Activated naive CD4-positive, alpha-beta T cell treated with anti-CD3 and anti-CD28 coated beads for 36 hours (primary cell): ENCODE measurements around the gene RBFOX1. TPM values are rescaled to one million over a fixed set of nuclear protein-coding genes. Genes with fewer than 3 reads are reported as not detected.

Experiments used
- CTCF ChIA-PET: fragments of 350-600 bp; sonication (Branson Sonifier 250); formaldehyde crosslinking; loops from one replicate; lab custom pipeline; 2021; ENCODE audit warnings: antibody characterized with exemption; lab: Charles Lee
- DNase-seq: peaks from one replicate; pipeline ENCODE4 v3.0.0-alpha.2; 2020
- H3K27ac Mint-ChIP-seq: one replicate; pipeline ENCODE4 v1.8.0; 2021; ENCODE audit warnings: mild to moderate bottlenecking, mixed read lengths
- H3K27me3 Mint-ChIP-seq: one replicate; pipeline ENCODE4 v1.8.0; 2021; ENCODE audit warnings: low read depth, mixed read lengths
- H3K36me3 Mint-ChIP-seq: one replicate; pipeline ENCODE4 v1.8.0; 2021; ENCODE audit warnings: low read depth, mixed read lengths
- H3K4me1 Mint-ChIP-seq: one replicate; pipeline ENCODE4 v1.8.0; 2021; ENCODE audit warnings: low read depth, mixed read lengths
- H3K4me3 Mint-ChIP-seq: one replicate; pipeline ENCODE4 v1.8.0; 2021; ENCODE audit warnings: mild to moderate bottlenecking, moderate library complexity, mixed read lengths
- H3K9me3 Mint-ChIP-seq: one replicate; pipeline ENCODE4 v1.8.0; 2021; ENCODE audit warnings: mixed read lengths
- intact Hi-C: fragments of 100-400 bp; cut with micrococcal nuclease; formaldehyde crosslinking; loops from one replicate; pipeline ENCODE4 v1.15.1; 2023
- total RNA-seq, 2 experiments: library from RNA; stranded (reverse); gene quantifications; one replicate each; pipeline ENCODE4 v1.2.3, GENCODE V29; 2021

RBFOX1 gene
- total RNA-seq, 2 experiments from 2014 or later: not detected

DNA sequence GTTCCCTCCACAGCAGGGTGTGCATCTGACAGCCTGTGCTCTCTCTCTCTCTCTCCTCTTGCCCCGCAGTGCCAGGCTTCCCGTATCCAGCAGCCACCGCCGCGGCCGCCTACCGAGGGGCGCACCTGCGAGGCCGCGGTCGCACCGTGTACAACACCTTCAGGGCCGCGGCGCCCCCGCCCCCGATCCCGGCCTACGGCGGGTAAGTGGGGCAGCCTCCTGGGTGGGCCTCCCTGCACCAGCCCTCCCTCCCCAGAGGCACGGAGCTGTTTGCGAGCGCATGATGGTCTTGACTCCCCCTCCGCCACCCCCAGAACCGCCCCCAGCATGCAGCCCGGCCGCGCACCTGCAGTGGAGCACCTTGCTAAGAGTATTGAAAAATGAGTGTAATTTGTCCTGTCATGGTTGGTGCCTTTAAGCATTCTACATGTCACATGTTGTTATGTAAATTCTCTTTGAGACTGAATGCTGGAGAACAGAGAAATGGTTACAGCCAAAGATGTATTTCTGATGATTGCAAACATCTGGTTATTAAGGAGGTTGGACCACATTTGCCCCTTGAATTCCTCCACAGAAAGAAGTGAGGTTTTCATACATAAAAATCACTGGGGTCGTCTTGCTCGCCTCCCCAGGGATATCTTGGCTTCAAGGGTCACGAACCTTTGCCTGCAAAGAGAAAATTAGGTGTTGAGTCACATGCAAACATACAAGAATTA lies 321.3 kb downstream of the RBFOX1 start:
- no peak for DNase-seq
- peaks cover 6% of the 10 kb centered on the region for H3K9me3 Mint-ChIP-seq
- peaks cover 2% of the 10 kb centered on the region for H3K27me3 Mint-ChIP-seq
- H3K4me3 Mint-ChIP-seq: no peak overlapping the region
- H3K4me1 Mint-ChIP-seq: no peaks in the 10 kb centered on the region
- CTCF ChIA-PET: no interaction called here
- H3K27ac Mint-ChIP-seq: no peak overlapping the region
- intact Hi-C loops: no loop called here
- no peaks in the 10 kb centered on the region for H3K36me3 Mint-ChIP-seq

DNA sequence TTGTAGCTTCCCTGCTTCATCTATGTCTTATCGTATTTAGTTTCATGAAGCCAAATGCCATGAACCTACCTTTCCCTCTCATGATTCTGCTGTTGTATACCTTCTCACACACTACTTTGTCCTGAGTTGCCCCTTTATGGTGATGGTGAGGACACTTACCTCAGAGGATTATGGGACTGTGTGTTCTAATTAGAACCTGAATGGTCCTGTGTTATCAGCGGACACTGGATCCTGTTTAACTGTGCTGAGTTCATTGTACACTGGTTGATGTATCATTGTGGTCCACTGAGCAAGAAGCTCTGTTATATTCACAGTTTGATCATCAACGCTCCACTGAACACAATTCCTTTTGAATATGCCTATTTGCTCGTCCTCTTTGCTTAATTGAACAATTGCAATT lies 343.0 kb downstream of the RBFOX1 start:
- CTCF ChIA-PET: no interaction called here
- Mint-ChIP-seq H3K27me3 (no peaks in the 10 kb centered on the region), H3K4me3 (no peak overlapping the region), H3K36me3 (no peaks in the 10 kb centered on the region), H3K27ac (no peak overlapping the region), H3K4me1 (no peaks in the 10 kb centered on the region), H3K9me3 (no peaks in the 10 kb centered on the region)
- intact Hi-C loops: no loop called here
- DNase-seq: no peak

DNA sequence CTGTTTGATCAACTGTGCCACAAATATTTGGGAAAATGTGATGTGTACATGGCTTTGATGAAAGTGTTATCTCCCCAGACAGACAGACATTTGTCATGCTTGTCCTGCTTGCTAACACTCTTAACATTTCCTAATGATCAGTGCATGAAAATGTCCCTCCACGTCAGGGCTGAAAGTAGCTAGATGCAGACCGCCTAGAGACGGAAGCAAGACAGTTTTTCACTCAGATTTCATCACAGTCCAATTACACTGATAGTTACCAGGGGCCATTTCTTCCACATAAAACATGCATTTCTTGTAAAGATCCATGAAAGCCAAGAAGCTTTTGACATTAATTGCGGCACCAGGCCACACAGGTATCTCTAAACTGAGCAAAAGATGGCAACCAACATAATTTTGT lies 347.7 kb downstream of the RBFOX1 start:
- no peaks in the 10 kb centered on the region for H3K27me3 Mint-ChIP-seq
- H3K9me3 Mint-ChIP-seq: no peaks in the 10 kb centered on the region
- intact Hi-C loops: no loop called here
- no peaks in the 10 kb centered on the region for H3K4me1 Mint-ChIP-seq
- CTCF ChIA-PET: no interaction called here
- no peak for DNase-seq
- no peak overlapping the region for H3K4me3 Mint-ChIP-seq
- no peaks in the 10 kb centered on the region for H3K36me3 Mint-ChIP-seq
- H3K27ac Mint-ChIP-seq: no peak overlapping the region

DNA sequence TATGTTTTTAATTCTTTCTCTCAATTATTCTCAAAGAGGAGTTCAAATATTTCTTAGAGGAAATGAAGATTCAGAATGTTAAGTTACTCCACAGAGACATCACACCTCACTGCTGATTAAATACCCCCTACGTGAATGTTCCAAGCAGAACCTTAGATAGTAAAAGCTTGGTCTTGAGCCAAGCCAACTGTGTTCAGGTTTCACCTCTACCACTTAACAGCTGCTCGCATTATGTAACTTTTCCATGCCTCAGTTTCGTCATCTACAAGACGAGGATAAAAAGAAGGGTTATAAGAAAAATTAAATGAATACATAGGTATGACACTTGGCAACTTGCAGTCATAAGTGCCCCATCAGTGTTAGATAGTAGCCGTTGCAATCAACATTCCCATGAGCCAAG lies 356.2 kb downstream of the RBFOX1 start:
- H3K4me3 Mint-ChIP-seq: no peak overlapping the region
- no peak overlapping the region for H3K27ac Mint-ChIP-seq
- no peaks in the 10 kb centered on the region for H3K4me1 Mint-ChIP-seq
- intact Hi-C loops: no loop called here
- DNase-seq: no peak
- H3K27me3 Mint-ChIP-seq: no peaks in the 10 kb centered on the region
- H3K36me3 Mint-ChIP-seq: no peaks in the 10 kb centered on the region
- CTCF ChIA-PET: no interaction called here
- peaks cover 5% of the 10 kb centered on the region for H3K9me3 Mint-ChIP-seq

DNA sequence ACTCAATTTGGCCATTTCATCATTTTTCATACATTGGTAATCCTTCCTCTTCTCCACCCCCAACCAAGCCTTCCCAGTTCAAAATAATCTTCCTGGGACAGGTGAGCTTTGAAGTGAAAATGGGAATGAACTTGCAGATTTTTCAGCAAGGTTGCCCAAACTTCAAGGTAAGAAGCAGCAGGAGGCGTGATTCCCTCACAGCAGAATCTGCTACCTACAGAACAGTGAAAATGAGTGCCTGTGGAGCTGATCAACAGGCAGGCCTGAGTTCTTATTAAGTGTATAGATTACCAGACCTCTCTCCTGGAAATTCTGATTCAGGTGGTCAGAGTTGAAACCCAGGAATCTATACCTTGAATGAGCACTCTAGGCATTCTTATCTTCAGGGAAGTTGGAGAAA lies 356.6 kb downstream of the RBFOX1 start:
- DNase-seq: no peak
- CTCF ChIA-PET: no interaction called here
- Mint-ChIP-seq H3K9me3 (peaks cover 5% of the 10 kb centered on the region), H3K27me3 (no peaks in the 10 kb centered on the region), H3K4me1 (no peaks in the 10 kb centered on the region), H3K36me3 (no peaks in the 10 kb centered on the region), H3K4me3 (no peak overlapping the region), H3K27ac (no peak overlapping the region)
- intact Hi-C loops: no loop called here

DNA sequence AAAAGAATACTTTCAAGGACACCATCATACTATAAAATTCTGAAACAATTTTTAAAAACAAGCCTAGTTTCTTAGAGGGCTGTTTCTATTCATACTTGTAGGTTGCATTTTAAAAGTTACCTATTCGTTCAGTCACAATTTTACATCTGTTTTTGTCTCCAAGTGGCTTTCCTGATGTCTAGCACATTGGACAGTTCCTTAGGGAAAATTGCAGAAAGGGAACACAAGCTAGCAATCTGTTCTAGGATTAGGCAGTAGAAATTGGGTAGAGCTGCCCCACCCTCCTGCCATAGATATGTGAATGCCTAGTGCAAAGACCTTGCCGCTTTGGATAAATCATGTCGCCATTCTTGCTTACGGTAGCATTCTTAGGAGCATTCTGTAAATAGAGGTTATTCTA lies 358.9 kb downstream of the RBFOX1 start:
- no peaks in the 10 kb centered on the region for H3K27me3 Mint-ChIP-seq
- H3K36me3 Mint-ChIP-seq: no peaks in the 10 kb centered on the region
- peaks cover 5% of the 10 kb centered on the region for H3K9me3 Mint-ChIP-seq
- no peaks in the 10 kb centered on the region for H3K4me1 Mint-ChIP-seq
- no peak for DNase-seq
- intact Hi-C loops: no loop called here
- no peak overlapping the region for H3K27ac Mint-ChIP-seq
- CTCF ChIA-PET: no interaction called here
- no peak overlapping the region for H3K4me3 Mint-ChIP-seq

DNA sequence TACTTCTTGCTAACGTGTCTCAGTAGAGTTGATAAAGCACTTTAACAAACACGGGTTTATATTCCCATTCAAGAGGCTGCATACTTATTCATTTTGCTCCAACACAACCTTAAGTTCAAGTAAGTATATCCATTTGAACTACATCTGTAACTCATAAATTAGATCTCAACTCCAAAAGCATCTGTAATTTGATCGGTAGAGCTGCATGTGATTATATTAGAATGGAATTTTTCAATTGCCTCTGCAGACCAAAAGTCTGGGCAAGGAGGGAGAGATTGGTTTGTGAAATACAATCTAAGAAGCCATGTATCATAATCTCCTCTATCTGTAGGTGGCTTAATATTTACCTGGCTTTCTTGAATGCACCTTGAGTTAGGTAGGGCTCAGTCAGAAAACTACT lies 371.0 kb downstream of the RBFOX1 start:
- H3K4me1 Mint-ChIP-seq: no peaks in the 10 kb centered on the region
- CTCF ChIA-PET: no interaction called here
- DNase-seq: no peak
- peaks cover 14% of the 10 kb centered on the region for H3K9me3 Mint-ChIP-seq
- intact Hi-C loops: no loop called here
- H3K36me3 Mint-ChIP-seq: no peaks in the 10 kb centered on the region
- no peak overlapping the region for H3K4me3 Mint-ChIP-seq
- H3K27me3 Mint-ChIP-seq: no peaks in the 10 kb centered on the region
- H3K27ac Mint-ChIP-seq: no peak overlapping the region

DNA sequence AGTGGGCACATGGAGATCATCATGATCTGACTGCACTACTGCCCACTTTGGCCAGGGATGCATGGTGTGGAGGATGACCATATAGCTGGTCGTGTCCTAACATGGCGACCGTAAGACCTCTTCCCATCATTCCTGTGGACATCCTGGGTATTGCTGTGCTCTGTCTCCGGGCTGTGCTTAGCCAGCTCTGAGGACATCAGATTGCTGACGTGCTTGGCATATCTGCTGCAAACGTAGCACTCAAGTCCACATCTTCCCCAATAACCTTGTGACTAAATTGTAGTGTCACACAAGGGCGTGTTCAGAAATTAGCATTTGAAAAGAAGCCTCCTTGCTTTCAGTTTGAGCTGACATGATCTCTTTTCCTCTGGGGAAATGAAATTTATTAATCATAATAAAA lies 373.2 kb downstream of the RBFOX1 start:
- Mint-ChIP-seq H3K9me3 (peaks cover 17% of the 10 kb centered on the region), H3K4me1 (no peaks in the 10 kb centered on the region), H3K36me3 (no peaks in the 10 kb centered on the region), H3K27ac (no peak overlapping the region), H3K27me3 (no peaks in the 10 kb centered on the region), H3K4me3 (no peak overlapping the region)
- no peak for DNase-seq
- CTCF ChIA-PET: no interaction called here
- intact Hi-C loops: no loop called here

DNA sequence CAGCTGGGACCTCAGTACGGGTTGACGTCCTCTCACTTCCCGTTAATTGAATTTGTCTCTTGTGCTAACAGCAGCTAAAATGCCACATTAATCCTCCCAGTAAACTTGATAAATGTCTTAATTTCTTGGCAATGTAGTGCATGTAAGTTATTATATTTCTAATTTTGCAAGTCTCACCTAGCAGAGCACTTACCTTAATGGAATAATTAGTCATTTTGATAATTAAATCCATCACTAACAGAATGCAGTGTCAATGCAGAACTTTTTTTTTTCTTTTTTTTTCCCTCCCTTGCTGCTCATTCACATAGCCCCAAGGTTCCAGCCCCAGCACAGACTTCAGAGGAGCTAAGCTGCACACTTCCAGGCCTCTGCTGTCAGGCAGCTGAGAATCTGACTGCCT lies 376.5 kb downstream of the RBFOX1 start:
- no peak for DNase-seq
- CTCF ChIA-PET: no interaction called here

DNA sequence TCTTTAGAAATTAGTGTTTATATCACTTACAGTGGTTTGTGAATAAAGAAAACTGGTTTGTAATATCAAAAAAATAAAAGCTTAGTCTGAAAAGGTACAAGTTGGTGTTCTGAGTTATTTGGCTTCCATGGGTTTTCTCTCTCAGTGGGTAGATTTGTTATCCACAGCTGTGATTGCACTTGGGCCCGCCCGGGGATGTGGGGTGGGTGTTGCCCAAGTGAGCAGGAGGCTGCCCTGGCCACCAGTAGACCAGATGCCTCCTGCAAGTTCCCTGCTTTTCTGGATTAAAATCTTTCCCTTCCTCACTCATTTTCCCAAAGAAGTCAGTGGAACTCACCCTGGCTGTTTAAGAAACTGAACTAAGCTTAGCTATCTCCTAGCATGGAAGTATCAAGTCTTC lies 380.6 kb downstream of the RBFOX1 start:
- peaks cover 8% of the 10 kb centered on the region for H3K9me3 Mint-ChIP-seq

More for the DNA sequence above, 376.5 kb downstream of the RBFOX1 start:
- intact Hi-C loops: no loop called here
- no peak overlapping the region for H3K27ac Mint-ChIP-seq
- H3K36me3 Mint-ChIP-seq: no peaks in the 10 kb centered on the region
- H3K9me3 Mint-ChIP-seq: peaks cover 15% of the 10 kb centered on the region
- no peaks in the 10 kb centered on the region for H3K4me1 Mint-ChIP-seq
- no peak overlapping the region for H3K4me3 Mint-ChIP-seq
- H3K27me3 Mint-ChIP-seq: no peaks in the 10 kb centered on the region

DNA sequence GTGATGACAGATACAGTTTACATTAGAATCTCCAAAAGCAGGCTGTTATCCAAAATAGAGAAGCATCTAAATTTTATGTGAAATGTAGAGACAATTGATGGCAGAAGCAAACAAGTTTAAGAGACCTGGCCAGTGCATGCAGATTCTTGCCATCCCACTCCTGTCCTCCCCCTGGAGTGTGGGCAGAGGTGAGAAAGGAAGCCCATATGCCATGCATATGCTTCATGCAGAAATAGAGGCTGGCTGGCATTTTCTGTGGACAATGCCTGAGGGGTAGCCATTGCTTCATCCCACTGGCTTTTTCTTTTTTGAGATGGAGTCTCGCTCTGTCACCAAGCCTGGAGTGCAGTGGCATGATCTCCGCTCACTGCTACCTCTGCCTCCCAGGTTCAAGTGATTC lies 382.1 kb downstream of the RBFOX1 start:
- CTCF ChIA-PET: no interaction called here
- no peak overlapping the region for H3K27ac Mint-ChIP-seq
- no peaks in the 10 kb centered on the region for H3K36me3 Mint-ChIP-seq
- no peaks in the 10 kb centered on the region for H3K27me3 Mint-ChIP-seq
- no peaks in the 10 kb centered on the region for H3K9me3 Mint-ChIP-seq
- no peak for DNase-seq
- no peak overlapping the region for H3K4me3 Mint-ChIP-seq
- H3K4me1 Mint-ChIP-seq: no peaks in the 10 kb centered on the region
- intact Hi-C loops: no loop called here

More for the DNA sequence above, 380.6 kb downstream of the RBFOX1 start:
- DNase-seq: no peak
- Mint-ChIP-seq H3K4me1 (no peaks in the 10 kb centered on the region), H3K27ac (no peak overlapping the region), H3K27me3 (no peaks in the 10 kb centered on the region), H3K4me3 (no peak overlapping the region), H3K36me3 (no peaks in the 10 kb centered on the region)
- CTCF ChIA-PET: interaction anchor here (0.7 kb wide), 1 partner anchor 1647 kb away, joined by 3 read pairs; no protein-coding TSS in a partner anchor
- intact Hi-C loops: no loop called here

DNA sequence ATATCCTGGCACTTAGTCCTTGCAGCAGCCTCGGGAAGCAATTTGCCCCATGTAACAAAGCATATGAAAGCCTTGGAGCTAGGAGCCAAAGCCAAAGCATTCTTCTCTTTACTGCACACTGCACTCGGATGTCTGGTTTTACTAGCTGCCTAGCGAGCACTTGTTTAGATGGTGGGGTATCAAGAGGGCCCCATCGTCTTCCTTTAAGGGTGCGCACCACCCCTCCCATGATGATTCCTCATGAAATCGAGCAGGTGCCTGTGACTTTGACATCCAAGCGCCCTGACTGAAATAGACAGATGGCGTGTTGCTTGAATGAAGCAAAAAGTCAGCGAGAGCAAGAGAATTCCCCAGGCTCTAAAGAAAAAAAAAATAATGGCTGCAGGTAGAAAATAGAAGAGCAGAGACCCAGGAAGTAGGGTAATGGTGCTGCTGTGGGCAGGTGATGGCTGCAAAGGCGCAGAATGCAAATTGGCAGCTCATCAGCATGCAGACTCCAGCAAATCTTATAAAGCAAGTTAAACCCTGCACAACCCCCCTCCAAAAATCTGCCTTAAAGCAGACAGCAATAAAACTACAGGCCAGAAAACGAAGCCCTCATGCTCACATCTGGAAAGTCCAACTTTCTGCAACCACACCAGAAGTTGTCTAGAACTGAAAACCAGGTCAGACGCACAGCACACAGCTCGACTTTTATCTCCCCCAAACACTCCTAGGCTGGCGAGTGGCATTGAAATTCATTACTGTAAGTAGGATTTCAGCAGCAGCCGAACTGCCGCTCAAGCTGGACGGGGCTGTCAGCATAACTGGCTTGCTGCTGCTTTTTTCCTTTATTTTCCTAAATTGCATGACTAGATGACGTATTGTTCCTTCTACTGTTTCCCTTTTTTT lies 384.3 kb downstream of the RBFOX1 start:
- DNase-seq: no peak
- intact Hi-C loops: no loop called here
- no peaks in the 10 kb centered on the region for H3K27me3 Mint-ChIP-seq
- H3K9me3 Mint-ChIP-seq: no peaks in the 10 kb centered on the region
- no peak overlapping the region for H3K4me3 Mint-ChIP-seq
- H3K27ac Mint-ChIP-seq: no peak overlapping the region
- no peaks in the 10 kb centered on the region for H3K36me3 Mint-ChIP-seq
- no peaks in the 10 kb centered on the region for H3K4me1 Mint-ChIP-seq
- CTCF ChIA-PET: no interaction called here

DNA sequence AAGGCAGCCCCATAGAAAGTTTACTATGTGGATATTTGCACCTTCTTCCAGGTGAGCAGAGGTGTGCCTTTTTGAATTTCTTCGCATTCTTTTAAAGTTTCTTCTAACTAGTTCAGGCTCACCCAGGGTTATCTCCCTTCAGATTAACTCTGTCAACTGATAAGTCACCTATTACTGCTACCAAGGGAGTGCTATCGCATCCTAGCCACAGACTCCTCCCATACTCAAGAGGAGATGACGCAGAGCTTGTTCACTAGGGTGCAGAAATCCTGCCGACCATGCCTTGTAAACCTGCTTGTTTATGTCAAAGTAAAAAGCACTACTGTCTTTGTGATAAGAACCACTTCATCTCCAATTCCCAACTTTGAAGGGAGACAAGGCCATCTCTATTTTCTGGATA lies 390.1 kb downstream of the RBFOX1 start:
- Mint-ChIP-seq H3K9me3 (peaks cover 6% of the 10 kb centered on the region), H3K27ac (no peak overlapping the region), H3K4me1 (no peaks in the 10 kb centered on the region), H3K36me3 (no peaks in the 10 kb centered on the region), H3K27me3 (no peaks in the 10 kb centered on the region), H3K4me3 (no peak overlapping the region)
- no peak for DNase-seq
- intact Hi-C loops: no loop called here
- CTCF ChIA-PET: no interaction called here
